A549 treated with GW870086 at 1 μM for 4 hours (cell line): ENCODE measurements around the gene EIF3F. TPM values are rescaled to one million over a fixed set of nuclear protein-coding genes. Genes with fewer than 3 reads are reported as not detected.

Source experiments
- total RNA-seq: library from RNA; stranded (reverse); fragments of 200-300 nt; extraction: Qiagen RNA extraction; gene quantifications from 5 replicates; pipeline ENCODE4 v1.2.3, GENCODE V29; 2022; ENCODE audit warnings: low read depth

Gene EIF3F, protein sequence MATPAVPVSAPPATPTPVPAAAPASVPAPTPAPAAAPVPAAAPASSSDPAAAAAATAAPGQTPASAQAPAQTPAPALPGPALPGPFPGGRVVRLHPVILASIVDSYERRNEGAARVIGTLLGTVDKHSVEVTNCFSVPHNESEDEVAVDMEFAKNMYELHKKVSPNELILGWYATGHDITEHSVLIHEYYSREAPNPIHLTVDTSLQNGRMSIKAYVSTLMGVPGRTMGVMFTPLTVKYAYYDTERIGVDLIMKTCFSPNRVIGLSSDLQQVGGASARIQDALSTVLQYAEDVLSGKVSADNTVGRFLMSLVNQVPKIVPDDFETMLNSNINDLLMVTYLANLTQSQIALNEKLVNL
- total RNA-seq: 319 to 415 TPM (median 335 TPM) in 5 replicates

DNA sequence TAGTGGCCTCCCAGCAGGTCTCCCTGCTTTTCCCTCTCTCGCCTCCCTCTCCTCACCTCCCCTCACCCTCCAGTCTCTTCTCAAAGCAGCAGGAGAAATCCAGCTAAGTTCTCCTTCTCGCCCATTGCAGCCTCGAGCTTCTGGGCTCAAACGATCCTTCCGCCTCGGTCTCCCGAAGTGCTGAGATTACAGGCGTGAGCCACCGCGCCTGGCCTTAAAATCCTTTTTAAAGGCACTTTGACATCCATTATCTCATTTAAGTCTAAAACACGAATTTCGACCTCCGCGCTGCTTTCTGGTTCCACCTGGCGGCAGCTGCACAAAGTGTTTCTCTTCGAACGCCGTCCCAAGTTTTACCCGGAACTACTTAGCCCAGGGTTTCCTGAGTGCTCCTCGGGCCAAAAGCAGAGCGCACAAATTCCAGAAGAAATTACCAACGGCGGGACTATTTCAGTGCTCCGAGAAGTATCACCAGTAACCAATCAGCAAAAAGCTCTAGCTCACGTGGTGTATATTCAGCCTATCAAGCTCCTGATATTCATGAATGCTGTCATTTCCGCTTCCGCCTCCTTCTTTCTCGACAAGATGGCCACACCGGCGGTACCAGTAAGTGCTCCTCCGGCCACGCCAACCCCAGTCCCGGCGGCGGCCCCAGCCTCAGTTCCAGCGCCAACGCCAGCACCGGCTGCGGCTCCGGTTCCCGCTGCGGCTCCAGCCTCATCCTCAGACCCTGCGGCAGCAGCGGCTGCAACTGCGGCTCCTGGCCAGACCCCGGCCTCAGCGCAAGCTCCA, at the start of gene EIF3F:
Gene EIF3F, plus strand, starts transcription at position 570 of the 792 bp plus-strand sequence. Its CDS starts 16 bp downstream, at position 586.

DNA sequence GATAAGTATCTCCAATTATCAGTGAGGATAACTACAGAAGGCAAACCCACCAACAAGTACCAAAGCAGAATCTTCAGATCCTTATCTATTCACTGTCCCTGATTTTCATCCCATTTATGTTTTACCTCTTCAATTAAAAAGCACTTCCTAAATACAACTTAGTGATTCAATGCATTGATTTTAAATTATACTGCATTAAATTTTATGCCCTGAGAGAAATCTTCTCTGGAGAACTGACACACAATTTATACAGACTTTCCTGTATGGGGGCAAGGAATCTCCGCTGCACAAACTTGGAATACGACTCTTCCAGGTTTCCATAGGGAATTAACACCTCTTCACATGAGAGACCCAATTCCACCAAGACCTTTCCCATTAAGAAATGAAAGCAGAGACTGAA, 45.5 kb upstream of the EIF3F start, which contains the start of gene OR10A3:
Gene OR10A3, minus strand, starts transcription at position 101 of the 400 bp plus-strand sequence. CDS start 2,188 bp downstream, outside the sequence.

DNA sequence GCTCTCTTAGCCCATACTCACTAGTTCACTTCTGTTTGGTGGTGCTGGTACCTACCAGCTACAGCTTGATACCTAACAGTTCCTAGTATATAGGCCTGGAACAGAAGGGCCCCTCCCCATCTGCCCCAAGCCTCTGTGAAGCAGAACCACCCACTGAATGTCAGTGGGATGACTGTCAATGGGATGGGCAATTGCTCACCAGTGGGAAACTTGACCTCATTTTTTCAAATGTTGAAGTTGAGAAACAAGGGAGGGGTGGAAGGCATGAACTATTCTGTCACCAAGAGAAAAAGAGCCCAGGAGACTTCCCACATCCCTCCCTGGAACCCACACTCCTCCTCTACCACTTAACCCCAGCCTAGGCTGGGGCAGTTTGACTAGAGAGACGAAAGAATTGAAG, 21.8 kb upstream of the EIF3F start, which contains the start of gene NLRP10:
Gene NLRP10, minus strand, starts transcription at position 62 of the 400 bp plus-strand sequence. CDS start 1,952 bp downstream, outside the sequence.

Other genes starting within 250 kb of the EIF3F start
- not detected in 5 replicates for gene OR5P2, start 190.4 kb upstream of the EIF3F start, total RNA-seq
- gene OR5P3, start 156.5 kb upstream of the EIF3F start, total RNA-seq: not detected in 5 replicates
- gene OR10A6, start 56.1 kb upstream of the EIF3F start, total RNA-seq: not detected in 5 replicates
- not detected in 5 replicates for gene OR10A3, start 45.6 kb upstream of the EIF3F start, total RNA-seq
- gene NLRP10, start 21.9 kb upstream of the EIF3F start, total RNA-seq: not detected in 5 replicates
- 4.7 to 7.2 TPM (median 6.1 TPM) in 5 replicates for gene TUB, start 93.9 kb downstream of the EIF3F start, total RNA-seq
- 1.4 to 3.2 TPM (median 2.1 TPM) in 5 replicates for gene RIC3, start 181.7 kb downstream of the EIF3F start, total RNA-seq